Measurements from ENCODE around the gene SLC7A1. TPM values are rescaled to one million over a fixed set of nuclear protein-coding genes. Genes with fewer than 3 reads are reported as not detected.

SLC7A1 gene
- total RNA-seq, 1 experiment from 2014 or later: 84.5 TPM

DNA sequence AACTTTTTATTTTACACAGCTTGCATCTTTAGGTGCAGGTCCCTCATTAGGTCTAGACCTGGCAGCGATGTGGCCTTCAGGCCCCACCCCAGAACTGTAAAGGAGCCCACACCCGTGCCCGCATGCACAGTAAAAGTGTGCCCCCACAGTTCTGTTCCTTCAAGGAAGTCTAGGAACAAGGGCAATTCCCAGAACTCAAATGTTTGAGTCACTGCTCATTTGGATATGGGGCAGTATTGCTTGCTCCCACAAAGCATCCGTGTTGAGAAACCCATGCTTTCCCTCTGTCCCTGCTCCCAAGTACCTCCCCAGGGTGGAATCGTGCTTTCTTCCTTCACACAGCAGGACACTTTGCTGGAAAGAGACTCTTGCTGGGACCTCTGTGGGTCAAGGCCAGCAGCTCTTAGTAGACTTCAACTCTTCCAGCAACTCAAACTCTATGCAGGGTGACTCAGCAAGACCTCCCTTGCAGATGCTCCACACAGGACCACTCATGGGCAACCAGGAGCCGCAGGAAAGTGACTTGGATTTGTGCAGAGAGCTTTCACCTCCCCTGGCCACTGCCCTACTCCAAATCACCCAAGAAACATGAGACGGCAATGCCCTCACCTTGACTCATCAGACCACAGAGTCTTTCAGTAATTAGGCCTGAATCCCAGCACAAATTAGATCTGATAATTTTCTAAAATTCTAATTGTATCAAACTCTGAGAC lies 12.3 kb downstream of the SLC7A1 start (continued):
- TF ChIP-seq, protein P1, sequence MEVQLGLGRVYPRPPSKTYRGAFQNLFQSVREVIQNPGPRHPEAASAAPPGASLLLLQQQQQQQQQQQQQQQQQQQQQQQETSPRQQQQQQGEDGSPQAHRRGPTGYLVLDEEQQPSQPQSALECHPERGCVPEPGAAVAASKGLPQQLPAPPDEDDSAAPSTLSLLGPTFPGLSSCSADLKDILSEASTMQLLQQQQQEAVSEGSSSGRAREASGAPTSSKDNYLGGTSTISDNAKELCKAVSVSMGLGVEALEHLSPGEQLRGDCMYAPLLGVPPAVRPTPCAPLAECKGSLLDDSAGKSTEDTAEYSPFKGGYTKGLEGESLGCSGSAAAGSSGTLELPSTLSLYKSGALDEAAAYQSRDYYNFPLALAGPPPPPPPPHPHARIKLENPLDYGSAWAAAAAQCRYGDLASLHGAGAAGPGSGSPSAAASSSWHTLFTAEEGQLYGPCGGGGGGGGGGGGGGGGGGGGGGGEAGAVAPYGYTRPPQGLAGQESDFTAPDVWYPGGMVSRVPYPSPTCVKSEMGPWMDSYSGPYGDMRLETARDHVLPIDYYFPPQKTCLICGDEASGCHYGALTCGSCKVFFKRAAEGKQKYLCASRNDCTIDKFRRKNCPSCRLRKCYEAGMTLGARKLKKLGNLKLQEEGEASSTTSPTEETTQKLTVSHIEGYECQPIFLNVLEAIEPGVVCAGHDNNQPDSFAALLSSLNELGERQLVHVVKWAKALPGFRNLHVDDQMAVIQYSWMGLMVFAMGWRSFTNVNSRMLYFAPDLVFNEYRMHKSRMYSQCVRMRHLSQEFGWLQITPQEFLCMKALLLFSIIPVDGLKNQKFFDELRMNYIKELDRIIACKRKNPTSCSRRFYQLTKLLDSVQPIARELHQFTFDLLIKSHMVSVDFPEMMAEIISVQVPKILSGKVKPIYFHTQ (CRISPR knock-in tag; IDR thresholded peaks at IDR 0.05): no peak
- no peak for TF ChIP-seq FOXJ3 (CRISPR knock-in tag; IDR thresholded peaks at IDR 0.05; ENCODE audit: borderline replicate concordance)

DNA sequence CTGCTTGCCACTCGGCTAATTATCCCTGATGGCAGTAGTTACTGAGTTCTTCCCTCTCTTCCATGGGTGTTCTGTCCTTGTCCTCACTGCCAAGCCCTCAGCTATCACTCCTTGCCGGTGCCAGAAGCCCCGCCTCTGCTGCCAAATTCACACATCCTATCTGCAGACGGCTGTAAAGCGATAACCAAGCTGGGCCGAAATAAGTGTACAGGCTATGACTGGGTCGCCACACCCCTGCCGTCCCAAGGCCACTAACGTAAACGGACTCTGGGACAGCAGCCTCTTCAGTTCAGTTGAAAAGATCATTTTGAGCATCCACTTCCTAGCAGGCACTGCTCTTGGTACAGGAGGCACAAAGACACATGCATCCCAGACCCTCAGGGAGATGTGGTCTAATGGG lies 13.3 kb downstream of the SLC7A1 start:
- CTCF ChIA-PET: interaction anchor here (1.8 kb wide), 1 partner anchor 74 kb away, joined by 8 read pairs; no protein-coding TSS in a partner anchor
- peak overlapping the region; percentile 24 for H3K4me3 Mint-ChIP-seq
- H3K36me3 Mint-ChIP-seq: peaks cover 3% of the 10 kb centered on the region; the same call in 1 of the 2 replicates
- H3K4me1 Mint-ChIP-seq: peaks cover 74% of the 10 kb centered on the region
- no peak for DNase-seq (ENCODE audit: low spot score)
- peak; percentile 36 for ATAC-seq
- no peaks in the 10 kb centered on the region for H3K9me3 Mint-ChIP-seq
- TF ChIP-seq, protein P2, sequence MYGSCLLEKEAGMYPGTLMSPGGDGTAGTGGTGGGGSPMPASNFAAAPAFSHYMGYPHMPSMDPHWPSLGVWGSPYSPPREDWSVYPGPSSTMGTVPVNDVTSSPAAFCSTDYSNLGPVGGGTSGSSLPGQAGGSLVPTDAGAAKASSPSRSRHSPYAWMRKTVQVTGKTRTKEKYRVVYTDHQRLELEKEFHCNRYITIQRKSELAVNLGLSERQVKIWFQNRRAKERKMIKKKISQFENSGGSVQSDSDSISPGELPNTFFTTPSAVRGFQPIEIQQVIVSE (CRISPR knock-in tag; IDR thresholded peaks at IDR 0.05; ENCODE audit: borderline replicate concordance): no peak
- TF ChIP-seq NFE2L1 (CRISPR knock-in tag; IDR thresholded peaks at IDR 0.05) (no peak), NR2C2 (CRISPR knock-in tag; IDR thresholded peaks at IDR 0.05) (no peak), TP53 (CRISPR knock-in tag; IDR thresholded peaks at IDR 0.05) (no peak), RORB (CRISPR knock-in tag; IDR thresholded peaks at IDR 0.05) (no peak)
- TF ChIP-seq, protein P3, sequence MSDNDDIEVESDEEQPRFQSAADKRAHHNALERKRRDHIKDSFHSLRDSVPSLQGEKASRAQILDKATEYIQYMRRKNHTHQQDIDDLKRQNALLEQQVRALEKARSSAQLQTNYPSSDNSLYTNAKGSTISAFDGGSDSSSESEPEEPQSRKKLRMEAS (CRISPR knock-in tag; IDR thresholded peaks at IDR 0.05): no peak
- POLR2A ChIA-PET: no interaction called here
- peak overlapping the region; percentile 60 for H3K27ac Mint-ChIP-seq
- H3K27me3 Mint-ChIP-seq (ENCODE audit: low read depth): no peaks in the 10 kb centered on the region

DNA sequence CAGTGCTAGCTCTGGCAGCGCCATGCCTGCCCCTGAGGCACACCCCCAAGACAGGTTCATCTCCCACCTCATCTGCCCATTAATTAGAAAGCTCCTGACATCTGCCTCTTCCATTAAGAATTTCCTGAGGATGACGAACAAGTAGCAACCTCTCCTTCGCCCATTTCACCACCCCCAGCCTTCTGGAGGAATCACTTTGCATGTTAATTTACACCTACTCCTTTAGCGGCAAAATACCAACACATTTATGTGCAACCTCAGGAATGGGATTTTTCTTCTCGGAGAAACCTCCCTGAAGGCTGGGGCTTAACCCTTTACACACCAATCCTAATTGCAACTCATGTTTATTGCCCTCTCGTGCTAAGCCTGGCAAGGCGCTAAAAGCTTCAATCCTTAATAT lies 13.8 kb downstream of the SLC7A1 start:
- Mint-ChIP-seq H3K36me3 (peaks cover 3% of the 10 kb centered on the region; the same call in 1 of the 2 replicates), H3K27ac (peak overlapping the region; percentile 42; the same call in 1 of the 2 replicates), H3K27me3 (ENCODE audit: low read depth) (no peaks in the 10 kb centered on the region), H3K4me3 (peak overlapping the region; percentile 29), H3K4me1 (peaks cover 69% of the 10 kb centered on the region), H3K9me3 (no peaks in the 10 kb centered on the region)
- ATAC-seq (no peak), DNase-seq (ENCODE audit: low spot score) (no peak)
- ChIA-PET CTCF (interaction anchor here (1.8 kb wide), 1 partner anchor 73 kb away, joined by 8 read pairs; no protein-coding TSS in a partner anchor), POLR2A (interaction anchor here (0.7 kb wide), 1 partner anchor 9 kb away, joined by 3 read pairs; no protein-coding TSS in a partner anchor)
- TF ChIP-seq, protein P4, sequence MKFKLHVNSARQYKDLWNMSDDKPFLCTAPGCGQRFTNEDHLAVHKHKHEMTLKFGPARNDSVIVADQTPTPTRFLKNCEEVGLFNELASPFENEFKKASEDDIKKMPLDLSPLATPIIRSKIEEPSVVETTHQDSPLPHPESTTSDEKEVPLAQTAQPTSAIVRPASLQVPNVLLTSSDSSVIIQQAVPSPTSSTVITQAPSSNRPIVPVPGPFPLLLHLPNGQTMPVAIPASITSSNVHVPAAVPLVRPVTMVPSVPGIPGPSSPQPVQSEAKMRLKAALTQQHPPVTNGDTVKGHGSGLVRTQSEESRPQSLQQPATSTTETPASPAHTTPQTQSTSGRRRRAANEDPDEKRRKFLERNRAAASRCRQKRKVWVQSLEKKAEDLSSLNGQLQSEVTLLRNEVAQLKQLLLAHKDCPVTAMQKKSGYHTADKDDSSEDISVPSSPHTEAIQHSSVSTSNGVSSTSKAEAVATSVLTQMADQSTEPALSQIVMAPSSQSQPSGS (CRISPR knock-in tag; IDR thresholded peaks at IDR 0.05; ENCODE audit: borderline replicate concordance, low read depth): no peak

DNA sequence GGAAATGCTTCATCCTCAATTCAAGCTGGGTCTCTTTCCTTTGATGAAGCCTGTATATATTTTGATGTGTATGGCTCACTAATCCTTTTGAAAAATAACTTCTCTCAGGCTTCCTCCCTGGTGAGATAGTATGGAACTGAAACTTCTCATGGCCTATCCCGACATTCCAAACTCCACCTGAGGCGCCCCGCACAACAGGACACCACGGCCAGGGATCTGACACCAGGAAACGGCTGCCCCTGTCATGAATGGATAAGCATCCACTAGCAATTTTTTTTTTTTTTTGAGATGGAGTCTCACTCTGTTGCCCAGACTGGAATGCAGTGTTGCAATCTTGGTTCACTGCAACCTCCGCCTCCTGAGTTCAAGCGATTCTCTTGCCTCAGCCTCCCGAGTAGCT lies 16.4 kb downstream of the SLC7A1 start:
- Mint-ChIP-seq H3K4me3 (no peak overlapping the region), H3K36me3 (peaks cover 6% of the 10 kb centered on the region), H3K27ac (peak overlapping the region; percentile 83), H3K4me1 (peaks cover 53% of the 10 kb centered on the region), H3K27me3 (ENCODE audit: low read depth) (no peaks in the 10 kb centered on the region), H3K9me3 (peaks cover 8% of the 10 kb centered on the region; the same call in 1 of the 2 replicates)
- DNase-seq (ENCODE audit: low spot score) (no peak), ATAC-seq (no peak)
- ChIA-PET CTCF (no interaction called here), POLR2A (interaction anchor here (2.5 kb wide), 1 partner anchor 12 kb away, joined by 9 read pairs; no protein-coding TSS in a partner anchor)
- TF ChIP-seq, protein P5, sequence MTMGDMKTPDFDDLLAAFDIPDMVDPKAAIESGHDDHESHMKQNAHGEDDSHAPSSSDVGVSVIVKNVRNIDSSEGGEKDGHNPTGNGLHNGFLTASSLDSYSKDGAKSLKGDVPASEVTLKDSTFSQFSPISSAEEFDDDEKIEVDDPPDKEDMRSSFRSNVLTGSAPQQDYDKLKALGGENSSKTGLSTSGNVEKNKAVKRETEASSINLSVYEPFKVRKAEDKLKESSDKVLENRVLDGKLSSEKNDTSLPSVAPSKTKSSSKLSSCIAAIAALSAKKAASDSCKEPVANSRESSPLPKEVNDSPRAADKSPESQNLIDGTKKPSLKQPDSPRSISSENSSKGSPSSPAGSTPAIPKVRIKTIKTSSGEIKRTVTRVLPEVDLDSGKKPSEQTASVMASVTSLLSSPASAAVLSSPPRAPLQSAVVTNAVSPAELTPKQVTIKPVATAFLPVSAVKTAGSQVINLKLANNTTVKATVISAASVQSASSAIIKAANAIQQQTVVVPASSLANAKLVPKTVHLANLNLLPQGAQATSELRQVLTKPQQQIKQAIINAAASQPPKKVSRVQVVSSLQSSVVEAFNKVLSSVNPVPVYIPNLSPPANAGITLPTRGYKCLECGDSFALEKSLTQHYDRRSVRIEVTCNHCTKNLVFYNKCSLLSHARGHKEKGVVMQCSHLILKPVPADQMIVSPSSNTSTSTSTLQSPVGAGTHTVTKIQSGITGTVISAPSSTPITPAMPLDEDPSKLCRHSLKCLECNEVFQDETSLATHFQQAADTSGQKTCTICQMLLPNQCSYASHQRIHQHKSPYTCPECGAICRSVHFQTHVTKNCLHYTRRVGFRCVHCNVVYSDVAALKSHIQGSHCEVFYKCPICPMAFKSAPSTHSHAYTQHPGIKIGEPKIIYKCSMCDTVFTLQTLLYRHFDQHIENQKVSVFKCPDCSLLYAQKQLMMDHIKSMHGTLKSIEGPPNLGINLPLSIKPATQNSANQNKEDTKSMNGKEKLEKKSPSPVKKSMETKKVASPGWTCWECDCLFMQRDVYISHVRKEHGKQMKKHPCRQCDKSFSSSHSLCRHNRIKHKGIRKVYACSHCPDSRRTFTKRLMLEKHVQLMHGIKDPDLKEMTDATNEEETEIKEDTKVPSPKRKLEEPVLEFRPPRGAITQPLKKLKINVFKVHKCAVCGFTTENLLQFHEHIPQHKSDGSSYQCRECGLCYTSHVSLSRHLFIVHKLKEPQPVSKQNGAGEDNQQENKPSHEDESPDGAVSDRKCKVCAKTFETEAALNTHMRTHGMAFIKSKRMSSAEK (CRISPR knock-in tag; IDR thresholded peaks at IDR 0.05; ENCODE audit: borderline replicate concordance): no peak
- TF ChIP-seq GRHL2 (CRISPR knock-in tag; IDR thresholded peaks at IDR 0.05; ENCODE audit: insufficient replicate concordance, severe bottlenecking): no peak
- no peak for TF ChIP-seq ATF1 (CRISPR knock-in tag; IDR thresholded peaks at IDR 0.05)
- no peak for TF ChIP-seq FOXJ3 (CRISPR knock-in tag; IDR thresholded peaks at IDR 0.05; ENCODE audit: borderline replicate concordance)
- TF ChIP-seq, protein P6, sequence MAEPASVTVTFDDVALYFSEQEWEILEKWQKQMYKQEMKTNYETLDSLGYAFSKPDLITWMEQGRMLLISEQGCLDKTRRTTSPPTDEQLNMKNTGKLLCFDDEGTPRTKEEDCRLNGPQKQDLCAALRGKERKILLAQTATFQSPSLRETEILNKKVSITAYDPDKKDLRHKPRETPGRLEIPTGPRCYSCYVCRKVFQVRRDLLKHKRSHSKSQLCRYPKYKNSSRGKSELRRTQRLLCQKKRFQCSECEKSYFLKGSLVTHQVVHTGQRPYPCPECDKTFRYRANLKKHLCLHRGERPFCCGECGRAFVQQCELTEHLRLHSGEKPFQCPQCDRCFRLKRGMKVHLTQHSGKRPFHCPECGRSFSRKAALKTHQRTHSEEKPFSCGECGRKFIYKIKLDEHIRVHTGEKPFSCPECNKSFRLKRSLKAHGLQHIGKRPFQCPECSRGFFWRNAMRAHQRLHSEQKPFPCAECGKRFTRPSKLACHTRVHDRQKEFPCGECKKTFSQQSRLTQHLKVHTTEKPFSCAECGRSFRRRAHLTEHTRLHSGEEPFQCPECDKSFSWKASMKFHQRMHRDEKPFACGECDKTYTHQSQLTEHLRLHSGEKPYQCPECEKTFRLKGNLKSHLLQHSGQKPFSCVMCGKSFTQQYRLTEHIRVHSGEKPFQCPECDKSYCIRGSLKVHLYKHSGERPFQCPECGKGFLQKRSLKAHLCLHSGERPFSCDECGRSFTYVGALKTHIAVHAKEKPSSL (CRISPR knock-in tag; conservative IDR thresholded peaks at IDR 0.05): no peak
- no peak for TF ChIP-seq ZNF317 (CRISPR knock-in tag; IDR thresholded peaks at IDR 0.05; ENCODE audit: borderline replicate concordance, low read depth)

Measured in WTC11 (cell line).